ENCODE data around the gene NFATC3.

GRCh38 chr16:68237243-68238028 is 152.3 kb downstream of the NFATC3 start:
- no peak for TF ChIP-seq FOXM1 (IDR thresholded peaks at IDR 0.05; ENCODE audit: borderline replicate concordance)
- TF ChIP-seq FOXA1 (IDR thresholded peaks at IDR 0.05) = no peak
- peak; percentile 88 for TF ChIP-seq L3MBTL2 (conservative IDR thresholded peaks at IDR 0.05)
- TF ChIP-seq, protein P1, sequence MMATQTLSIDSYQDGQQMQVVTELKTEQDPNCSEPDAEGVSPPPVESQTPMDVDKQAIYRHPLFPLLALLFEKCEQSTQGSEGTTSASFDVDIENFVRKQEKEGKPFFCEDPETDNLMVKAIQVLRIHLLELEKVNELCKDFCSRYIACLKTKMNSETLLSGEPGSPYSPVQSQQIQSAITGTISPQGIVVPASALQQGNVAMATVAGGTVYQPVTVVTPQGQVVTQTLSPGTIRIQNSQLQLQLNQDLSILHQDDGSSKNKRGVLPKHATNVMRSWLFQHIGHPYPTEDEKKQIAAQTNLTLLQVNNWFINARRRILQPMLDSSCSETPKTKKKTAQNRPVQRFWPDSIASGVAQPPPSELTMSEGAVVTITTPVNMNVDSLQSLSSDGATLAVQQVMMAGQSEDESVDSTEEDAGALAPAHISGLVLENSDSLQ (IDR thresholded peaks at IDR 0.05) = peak; percentile 97
- TF ChIP-seq LEF1 (IDR thresholded peaks at IDR 0.05; ENCODE audit: borderline replicate concordance) = no peak
- TF ChIP-seq BHLHE40 (IDR thresholded peaks at IDR 0.05; ENCODE audit: borderline replicate concordance) = no peak
- TF ChIP-seq SUZ12 (IDR thresholded peaks at IDR 0.05) = no peak
- no peak for TF ChIP-seq TARDBP (IDR thresholded peaks at IDR 0.05)
- TF ChIP-seq HDGF (IDR thresholded peaks at IDR 0.05; ENCODE audit: borderline replicate concordance) = no peak
- TF ChIP-seq SP1 (IDR thresholded peaks at IDR 0.05) = no peak
- TF ChIP-seq NFRKB (IDR thresholded peaks at IDR 0.05) = no peak

Data from HEK293T (cell line).